Measurements from ENCODE around the gene MS4A14. TPM values are rescaled to one million over a fixed set of nuclear protein-coding genes. Genes with fewer than 3 reads are reported as not detected.

Gene MS4A14
- total and polyA plus RNA-seq, 2 of the 8 experiments (the other 6 are each of a cell fraction or from before 2014, with no cell fraction given), result not detected

- TF ChIP-seq ATF2 (IDR thresholded peaks at IDR 0.05; ENCODE audit: low read length) (no peak), SP4 (IDR thresholded peaks at IDR 0.05; ENCODE audit: low read length) (no peak)
Measured at GRCh38 chr11:60357771-60358170, 38.5 kb upstream of the MS4A14 start (continued).

All from H1 (cell line).